Measurements from ENCODE around the gene GRWD1.

The GRWD1 gene

DNA sequence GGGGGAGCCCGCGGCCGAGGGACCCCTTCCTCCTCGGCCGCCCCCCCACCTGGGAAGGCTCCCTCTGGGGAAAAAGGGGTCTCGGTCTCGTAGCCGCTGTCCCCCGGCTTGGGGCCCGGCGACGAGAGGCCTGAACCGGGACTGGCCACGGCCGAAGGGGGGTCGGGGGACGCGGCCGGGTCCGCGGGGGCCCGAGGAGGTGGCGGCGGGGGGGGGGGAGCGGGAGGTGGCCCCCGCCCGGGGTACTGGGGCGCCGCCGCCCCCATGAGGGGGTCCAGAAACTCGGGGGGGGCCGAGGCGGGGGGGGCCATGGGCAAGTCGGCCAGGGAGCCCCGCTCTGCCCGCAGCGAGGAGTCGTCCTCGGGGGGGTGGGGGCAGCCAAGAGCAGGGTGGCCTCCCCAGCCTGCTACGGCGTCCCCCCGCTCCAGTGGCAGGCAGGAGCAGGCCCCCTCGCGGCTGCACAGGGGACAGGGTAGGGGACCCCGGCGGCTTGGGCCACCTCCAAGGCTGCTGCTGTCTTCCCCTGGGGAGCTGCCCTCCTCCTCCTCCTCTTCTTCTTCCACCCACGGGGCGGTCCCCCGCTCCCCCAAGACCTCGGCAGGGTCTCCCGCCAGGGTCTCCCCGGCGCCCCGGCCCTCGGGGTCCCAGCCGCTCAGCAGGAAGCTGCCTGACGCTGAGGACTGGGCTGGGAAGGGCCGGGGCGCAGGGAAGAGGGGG lies 53.0 kb downstream of the GRWD1 start:
- no peak for DNase-seq

DNA sequence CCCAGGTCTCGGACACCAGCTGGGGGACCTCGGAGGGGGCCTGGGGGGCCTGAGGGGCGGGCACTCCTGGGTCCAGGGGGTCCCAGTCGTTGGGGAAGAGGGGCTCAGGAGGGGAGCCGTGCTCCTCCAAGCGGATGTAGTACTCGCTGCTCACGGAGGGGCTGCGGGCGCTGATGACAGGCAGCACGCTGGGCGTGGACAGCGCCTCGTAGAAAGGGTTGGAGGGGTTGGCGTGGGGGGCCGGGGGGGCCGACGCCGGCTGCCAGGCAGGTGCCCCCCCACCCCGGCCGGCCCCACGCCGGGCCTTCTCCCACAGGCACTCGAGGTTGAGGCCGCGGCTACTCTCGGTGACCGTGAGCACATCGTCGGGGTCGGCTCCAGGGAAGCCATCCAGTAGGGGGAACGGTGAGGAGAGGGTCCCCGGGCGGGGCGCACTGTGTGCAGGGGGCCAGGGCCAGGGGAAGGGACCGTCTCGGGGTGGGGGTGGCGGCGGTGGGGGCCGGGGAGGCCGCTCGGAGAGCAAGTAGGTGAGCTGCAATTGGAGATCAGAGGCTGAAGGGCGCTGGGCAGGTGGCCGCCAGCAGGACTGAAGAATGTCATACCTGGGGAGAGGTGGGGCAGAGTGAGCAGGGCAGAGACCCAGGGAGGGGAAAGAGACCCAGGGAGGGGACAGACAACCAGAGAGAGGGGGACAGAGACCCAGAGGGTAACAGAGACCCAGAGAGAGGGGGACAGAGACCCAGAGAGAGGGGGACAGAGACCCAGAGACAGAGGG lies 53.7 kb downstream of the GRWD1 start:
- no peak for DNase-seq

DNA sequence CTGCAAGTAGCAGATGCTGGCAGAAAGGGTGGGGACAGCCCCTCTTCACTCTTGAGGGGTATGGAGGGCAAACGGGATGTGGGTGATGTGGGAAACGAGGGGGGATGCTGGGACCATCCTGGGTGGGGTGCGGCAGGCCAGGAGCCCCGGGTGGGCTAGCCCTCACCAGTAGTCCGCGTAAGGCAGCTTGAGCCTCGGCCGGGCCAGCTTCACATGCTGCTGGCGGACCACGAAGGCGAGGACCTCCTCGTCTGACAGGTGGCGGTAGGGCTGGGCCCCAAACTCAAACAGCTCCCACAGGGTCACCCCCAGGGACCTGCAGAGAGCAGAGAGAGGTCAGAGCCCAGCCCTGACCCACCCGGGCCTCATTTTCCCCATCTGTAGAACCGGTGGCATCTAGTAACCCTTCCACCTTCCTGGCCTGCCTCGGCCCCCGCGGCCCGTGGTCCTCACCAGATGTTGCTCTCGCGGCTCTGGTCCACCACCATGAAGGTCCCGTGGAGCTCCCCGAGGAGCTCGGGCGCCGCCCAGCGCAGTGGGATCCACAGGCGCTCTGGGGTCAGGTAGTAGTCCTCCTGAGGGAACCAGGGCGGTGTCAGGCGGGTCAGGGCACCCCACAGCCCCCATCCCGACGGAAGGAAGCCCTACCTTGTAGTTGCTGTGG lies 55.2 kb downstream of the GRWD1 start:
- no peak for DNase-seq

DNA sequence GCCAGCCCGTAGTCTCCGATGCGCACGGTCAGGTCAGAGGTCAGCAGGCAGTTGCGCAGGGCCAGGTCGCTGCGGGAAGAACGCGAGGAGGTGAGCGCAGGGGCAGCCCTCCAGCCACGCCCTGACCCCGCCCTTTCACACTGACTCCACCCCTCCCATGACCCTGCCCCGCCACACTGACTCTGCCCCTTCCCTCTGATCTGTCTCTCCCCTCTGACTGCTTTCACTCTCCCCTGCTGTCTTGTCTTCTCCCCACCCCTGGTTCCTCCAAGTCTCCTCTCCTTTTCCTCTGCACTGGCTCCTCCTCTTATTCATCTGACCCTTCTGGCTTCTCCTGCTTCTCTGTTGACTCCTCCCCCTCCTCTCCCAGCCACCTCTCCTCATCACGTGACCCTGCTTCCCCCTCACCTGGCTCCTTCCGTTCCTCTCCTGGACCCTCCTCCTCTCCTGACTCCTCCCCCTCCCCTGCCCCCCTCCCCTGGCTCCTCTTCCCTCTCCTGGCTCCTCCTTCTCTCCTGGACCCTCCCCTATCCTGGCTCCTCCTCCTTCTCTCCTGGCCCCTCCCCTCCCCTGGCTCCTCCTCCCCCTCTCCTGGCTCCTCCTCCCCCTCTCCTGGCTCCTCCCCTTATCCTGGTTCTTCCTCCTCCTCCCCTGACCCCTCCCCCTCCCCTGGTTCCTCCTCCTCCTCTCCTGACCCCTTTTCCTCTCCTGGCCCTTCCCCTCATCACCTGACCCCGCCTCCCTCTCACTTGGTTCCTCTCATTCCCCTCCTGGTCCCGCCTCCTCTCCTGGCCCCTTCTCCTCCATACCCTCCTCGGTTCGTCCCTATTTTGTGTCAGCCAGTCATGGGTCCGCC lies 55.9 kb downstream of the GRWD1 start:
- no peak for DNase-seq

DNA sequence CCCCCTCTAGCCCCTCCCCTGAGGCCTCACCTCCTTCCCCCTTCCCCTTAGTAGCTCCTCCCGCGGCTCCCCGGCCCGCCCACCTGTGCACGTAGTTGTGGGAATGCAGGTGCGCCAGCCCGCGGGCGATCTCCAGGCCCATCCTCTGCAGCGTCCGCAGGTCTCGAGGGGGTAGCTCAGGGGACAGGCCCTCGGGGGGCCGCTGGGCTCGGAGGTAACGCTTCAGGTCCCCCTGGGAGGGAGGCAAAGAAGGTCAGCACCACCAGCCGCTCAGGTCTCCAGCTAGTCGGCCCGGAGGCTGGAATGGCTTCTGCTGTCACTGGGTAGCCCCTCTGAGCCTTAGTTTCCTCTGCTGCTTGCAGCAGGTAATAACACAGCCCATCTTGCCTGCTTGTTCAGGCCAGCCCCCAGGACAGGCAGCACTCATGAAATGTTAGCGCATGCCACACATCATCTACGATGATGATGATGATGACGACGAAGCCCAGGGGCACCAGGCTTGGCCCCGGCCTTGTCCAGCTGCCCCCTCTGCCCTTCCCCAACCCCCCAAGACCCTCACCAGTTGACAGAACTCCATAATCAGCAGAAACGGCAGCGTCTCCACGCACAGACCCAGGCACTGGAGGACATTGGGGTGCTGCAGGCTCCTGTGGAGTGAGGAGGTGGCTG lies 56.7 kb downstream of the GRWD1 start:
- no peak for DNase-seq

DNA sequence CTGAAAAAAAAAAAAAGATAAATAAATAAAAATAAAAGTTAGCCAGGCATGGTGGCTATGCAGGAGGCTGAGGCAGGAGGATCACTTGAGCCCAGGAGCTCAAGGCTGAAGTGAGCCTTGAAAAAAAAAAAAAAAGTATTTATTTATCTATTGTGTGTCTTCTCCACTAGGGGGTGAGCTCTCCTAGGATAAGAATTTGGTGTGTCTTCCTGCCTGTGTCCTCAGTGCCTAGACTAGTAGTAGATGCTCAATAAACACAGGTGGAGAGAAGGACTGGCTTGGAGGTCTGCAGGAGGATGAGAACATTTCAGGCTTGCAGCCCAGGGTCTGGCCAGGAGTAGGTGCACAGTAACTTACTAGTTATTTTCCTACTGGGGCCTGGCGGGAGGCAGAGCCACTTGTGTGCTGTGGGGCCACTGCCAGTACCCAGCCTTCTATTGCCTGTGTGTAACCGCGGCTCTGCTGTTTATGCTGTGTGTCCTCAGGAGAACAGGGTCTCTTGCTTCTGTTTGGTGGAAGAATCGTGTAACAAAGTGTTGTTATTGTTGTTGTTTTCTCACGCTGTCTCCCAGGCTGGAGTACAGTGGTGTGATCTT lies 60.5 kb downstream of the GRWD1 start:
- DNase-seq = no peak

Measured in GOT3 (cell line).